Gastrocnemius medialis (tissue), 4 donors: ENCODE measurements around the gene RAB33B. TPM values are rescaled to one million over a fixed set of nuclear protein-coding genes. Genes with fewer than 3 reads are reported as not detected.
"Not testable (repeated sequence)": the region's sequence is repeated elsewhere in the genome, so short reads cannot be mapped to it uniquely, and the experiment has no call there.

ENCODE experiments used
- ATAC-seq, 2 donors: fragments of 150-250 bp; one replicate each; pipeline ENCODE4 v1.9.1; 2016
- DNase-seq, 2 donors: peaks; one replicate each; pipeline ENCODE4 v3.0.0-alpha.2; 2019
- H3K27ac ChIP-seq, 4 donors: fragments of 200-600 bp; sonication (generic); 1 replicate in 1 of 4; 2 replicates in 3 of 4; pipeline ENCODE4 v1.5.1; 2016 to 2018; ENCODE audit warnings: mild to moderate bottlenecking in 2 of 4, moderate library complexity in 1 of 4
- H3K27me3 ChIP-seq, 3 donors: fragments of 200-600 bp; sonication (generic) in 2 of 3; 1 replicate in 1 of 3; 2 replicates in 2 of 3; pipeline versions ENCODE4 v1.5.1 to v1.6.0; 2016 to 2019; ENCODE audit warnings: mild to moderate bottlenecking in 1 of 3, moderate library complexity in 1 of 3
- H3K36me3 ChIP-seq, 2 donors: fragments of 200-600 bp; sonication (generic) in 1 of 2; one replicate each; pipeline ENCODE4 v1.5.1; 2017 to 2018
- H3K4me1 ChIP-seq, 2 donors: fragments of 200-600 bp; sonication (generic) in 1 of 2; one replicate each; pipeline ENCODE4 v1.5.1; 2016 to 2017; ENCODE audit warnings: mild to moderate bottlenecking in 2 of 2
- H3K4me3 ChIP-seq, 4 donors: fragments of 200-600 bp; sonication (generic) in 3 of 4; 1 replicate in 1 of 4; 2 replicates in 3 of 4; pipeline ENCODE4 v1.5.1; 2016 to 2019; ENCODE audit warnings: mild to moderate bottlenecking in 2 of 4
- H3K9me3 ChIP-seq, 3 donors: fragments of 200-600 bp; sonication (generic) in 2 of 3; 1 replicate in 1 of 3; 2 replicates in 2 of 3; pipeline ENCODE4 v1.5.1; 2016 to 2019
- POLR2A ChIP-seq, 2 donors: fragments of 450-650 bp; IDR thresholded peaks; one replicate each; pipeline ENCODE4 v1.6.1; 2017; ENCODE audit warnings: antibody characterized with exemption in 2 of 2, mild to moderate bottlenecking in 2 of 2, moderate library complexity in 2 of 2
- in situ Hi-C, 4 donors: fragments of 200-750 bp; cut with MboI; loops; one replicate each; pipeline versions ENCODE4 v1.15.0 to v1.8.0; 2017; ENCODE audit warnings: low sequenced_read_pairs in 4 of 4
- intact Hi-C: fragments of 100-400 bp; cut with DNase I; formaldehyde crosslinking; loops from one replicate; pipeline ENCODE4 v1.15.1; 2023; ENCODE audit warnings: low total_unique reads
- total RNA-seq, 4 donors: library from RNA; depleted of rRNA; stranded (reverse); fragments of >200 nt; gene quantifications; one replicate each; pipeline versions ENCODE4 v1.1.0 to v1.2.3, GENCODE V29; 2016
- TF ChIP-seq, protein P1 (sequence below), 5 experiments: fragments of 450-650 bp in 3 of 5; fragments of 200-600 bp in 2 of 5; sonication (generic) in 2 of 5; IDR thresholded peaks in 4 of 5; conservative IDR thresholded peaks in 1 of 5; 1 replicate in 4 of 5; 2 replicates in 1 of 5; pipeline ENCODE4 v1.5.1; 2016 to 2019; ENCODE audit warnings: antibody characterized with exemption in 5 of 5, mild to moderate bottlenecking in 3 of 5, moderate library complexity in 3 of 5

The RAB33B gene
- total RNA-seq, 4 donors from 2014 or later, result 3.3 to 7.5 (median 5.7) TPM

- ATAC-seq (no peak), DNase-seq (no peak)
- no peaks in the 10 kb centered on the region for H3K9me3 ChIP-seq
- H3K27me3 ChIP-seq, result no peaks in the 10 kb centered on the region
- TF ChIP-seq, protein P1, sequence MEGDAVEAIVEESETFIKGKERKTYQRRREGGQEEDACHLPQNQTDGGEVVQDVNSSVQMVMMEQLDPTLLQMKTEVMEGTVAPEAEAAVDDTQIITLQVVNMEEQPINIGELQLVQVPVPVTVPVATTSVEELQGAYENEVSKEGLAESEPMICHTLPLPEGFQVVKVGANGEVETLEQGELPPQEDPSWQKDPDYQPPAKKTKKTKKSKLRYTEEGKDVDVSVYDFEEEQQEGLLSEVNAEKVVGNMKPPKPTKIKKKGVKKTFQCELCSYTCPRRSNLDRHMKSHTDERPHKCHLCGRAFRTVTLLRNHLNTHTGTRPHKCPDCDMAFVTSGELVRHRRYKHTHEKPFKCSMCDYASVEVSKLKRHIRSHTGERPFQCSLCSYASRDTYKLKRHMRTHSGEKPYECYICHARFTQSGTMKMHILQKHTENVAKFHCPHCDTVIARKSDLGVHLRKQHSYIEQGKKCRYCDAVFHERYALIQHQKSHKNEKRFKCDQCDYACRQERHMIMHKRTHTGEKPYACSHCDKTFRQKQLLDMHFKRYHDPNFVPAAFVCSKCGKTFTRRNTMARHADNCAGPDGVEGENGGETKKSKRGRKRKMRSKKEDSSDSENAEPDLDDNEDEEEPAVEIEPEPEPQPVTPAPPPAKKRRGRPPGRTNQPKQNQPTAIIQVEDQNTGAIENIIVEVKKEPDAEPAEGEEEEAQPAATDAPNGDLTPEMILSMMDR (IDR thresholded peaks at IDR 0.05 in 4 of 5, conservative IDR thresholded peaks at IDR 0.05 in 1 of 5), result no peak
- no peak for TF ChIP-seq POLR2A (IDR thresholded peaks at IDR 0.05)
- H3K4me3 ChIP-seq, result no peak overlapping the region
- intact Hi-C loops (no loop called here), in situ Hi-C loops (loop anchor here in 1 of 4 donors (10.0 kb wide), 1 partner anchor 46 kb away; no protein-coding TSS in a partner anchor)
- no peak overlapping the region for H3K27ac ChIP-seq
- peaks cover 11 to 16% of the 10 kb centered on the region in 2 donors for H3K4me1 ChIP-seq
- no peaks in the 10 kb centered on the region for H3K36me3 ChIP-seq
These were observed 7.2 kb downstream of the RAB33B start for GRCh38 chr4:139461022-139461628.

GRCh38 chr4:139464512-139464911 lies 10.6 kb downstream of the RAB33B start:
- H3K4me1 ChIP-seq, H3K27me3 ChIP-seq, H3K4me3 ChIP-seq, H3K36me3 ChIP-seq, H3K27ac ChIP-seq, intact Hi-C loops, DNase-seq, H3K9me3 ChIP-seq, ATAC-seq: not testable (repeated sequence)
- in situ Hi-C loops, result loop anchor here in 1 of 4 donors (10.0 kb wide), 1 partner anchor 50 kb away; no protein-coding TSS in a partner anchor

DNA sequence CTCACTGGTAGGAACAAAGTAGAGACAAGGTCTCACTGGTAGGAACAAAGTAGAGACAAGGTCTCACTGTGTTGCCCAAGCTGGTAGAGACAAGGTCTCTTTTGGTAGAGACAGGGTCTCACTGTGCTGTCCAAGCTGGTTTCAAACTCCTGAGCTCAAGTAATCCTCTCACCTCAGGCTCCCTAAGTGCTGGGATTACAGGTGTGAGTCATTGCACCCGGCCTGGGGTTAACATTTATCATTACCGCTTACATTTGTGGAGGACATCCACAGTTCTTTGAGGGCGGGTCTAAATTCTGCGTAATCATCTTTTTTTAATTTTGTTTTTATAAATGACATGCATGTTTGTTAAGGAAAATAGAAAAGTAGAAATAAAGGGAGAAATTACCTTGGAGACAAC lies 12.0 kb downstream of the RAB33B start:
- H3K4me1 ChIP-seq, result no peaks in the 10 kb centered on the region
- in situ Hi-C loops (loop anchor here in 1 of 4 donors (10.0 kb wide), 1 partner anchor 51 kb away; no protein-coding TSS in a partner anchor), intact Hi-C loops (no loop called here)
- no peaks in the 10 kb centered on the region for H3K9me3 ChIP-seq
- DNase-seq (no peak), ATAC-seq (no peak)
- H3K27me3 ChIP-seq, result no peaks in the 10 kb centered on the region
- no peak overlapping the region for H3K4me3 ChIP-seq
- TF ChIP-seq, protein P1 (IDR thresholded peaks at IDR 0.05 in 4 of 5, conservative IDR thresholded peaks at IDR 0.05 in 1 of 5), result no peak
- no peak for TF ChIP-seq POLR2A (IDR thresholded peaks at IDR 0.05)
- H3K27ac ChIP-seq, result no peak overlapping the region
- H3K36me3 ChIP-seq, result no peaks in the 10 kb centered on the region

DNA sequence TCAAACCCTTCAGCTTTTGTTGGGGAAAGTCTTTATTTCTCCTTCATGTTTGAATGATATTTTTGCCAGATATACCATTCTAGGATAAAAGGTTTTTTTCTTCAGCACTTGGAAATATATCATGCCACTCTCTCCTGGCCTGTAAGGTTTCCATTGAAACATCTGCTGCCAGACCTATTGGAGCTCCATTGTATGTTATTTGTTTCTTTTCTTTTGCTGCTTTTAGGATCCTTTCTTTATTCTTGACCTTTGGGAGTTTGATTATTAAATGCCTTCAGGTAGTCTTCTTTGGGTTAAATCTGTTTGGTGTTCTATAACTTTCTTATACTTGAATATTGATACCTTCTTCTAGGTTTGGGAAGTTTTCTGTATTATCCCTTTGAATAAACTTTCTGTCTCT lies 14.8 kb downstream of the RAB33B start:
- H3K9me3 ChIP-seq, H3K4me3 ChIP-seq, H3K27ac ChIP-seq, H3K27me3 ChIP-seq, intact Hi-C loops, ATAC-seq, H3K4me1 ChIP-seq, H3K36me3 ChIP-seq, DNase-seq: not testable (repeated sequence)
- in situ Hi-C loops, result loop anchor here in 1 of 4 donors (10.0 kb wide), 1 partner anchor 54 kb away; no protein-coding TSS in a partner anchor

GRCh38 chr4:139469216-139469615 lies 15.3 kb downstream of the RAB33B start:
- in situ Hi-C loops, result loop anchor here in 1 of 4 donors (10.0 kb wide), 1 partner anchor 54 kb away; no protein-coding TSS in a partner anchor
- Histone ChIP-seq H3K27ac (no peak overlapping the region), H3K27me3 (no peaks in the 10 kb centered on the region), H3K36me3 (peaks cover 0 to 6% of the 10 kb centered on the region in 2 donors), H3K4me1 (no peaks in the 10 kb centered on the region), H3K9me3 (no peaks in the 10 kb centered on the region), H3K4me3 (no peak overlapping the region)
- intact Hi-C loops, result no loop called here
- ATAC-seq (no peak), DNase-seq (no peak)
- TF ChIP-seq POLR2A (IDR thresholded peaks at IDR 0.05), result no peak
- TF ChIP-seq, protein P1 (IDR thresholded peaks at IDR 0.05 in 4 of 5, conservative IDR thresholded peaks at IDR 0.05 in 1 of 5), result no peak
